LNCAP (cell line): Measurements from ENCODE around the gene VWA3B.

Experiments
- CTCF ChIP-seq: fragments of 450-650 bp; IDR thresholded peaks from 2 replicates; pipeline ENCODE4 v1.5.1; 2017; ENCODE audit warnings: mild to moderate bottlenecking

VWA3B gene

GRCh38 chr2:98127229-98127989 is 40.4 kb downstream of the VWA3B start:
- TF ChIP-seq CTCF, result no peak

- TF ChIP-seq CTCF, result no peak
Observed at GRCh38 chr2:98128556-98129109, 41.7 kb downstream of the VWA3B start.

GRCh38 chr2:98134172-98135005 is 47.4 kb downstream of the VWA3B start:
- TF ChIP-seq CTCF, result no peak

GRCh38 chr2:98137196-98137595 is 50.2 kb downstream of the VWA3B start:
- no peak for TF ChIP-seq CTCF

GRCh38 chr2:98140210-98140609 is 53.2 kb downstream of the VWA3B start:
- TF ChIP-seq CTCF, result no peak

GRCh38 chr2:98142106-98142791 is 55.3 kb downstream of the VWA3B start:
- TF ChIP-seq CTCF, result no peak

- no peak for TF ChIP-seq CTCF
Observed at GRCh38 chr2:98145070-98145469, 58.1 kb downstream of the VWA3B start.
